HEK293 (cell line): ENCODE data around the gene MEGF10.
A peak's percentile ranks its signal among the peaks of the same experiment; 100 is the strongest.

Experiments
- CTCF ChIP-seq: fragments of 450-650 bp; formaldehyde crosslinking; IDR thresholded peaks from 2 replicates; pipeline ENCODE4 v1.5.1; 2016; ENCODE audit warnings: missing biosample characterization, missing genetic modification characterization
- GLI2 ChIP-seq: fragments of 450-650 bp; formaldehyde crosslinking; IDR thresholded peaks from 2 replicates; pipeline ENCODE4; 2017; ENCODE audit warnings: missing biosample characterization, missing genetic modification characterization, low read depth, borderline replicate concordance
- GLI4 ChIP-seq: fragments of 450-650 bp; formaldehyde crosslinking; IDR thresholded peaks from 2 replicates; pipeline ENCODE4 v1.5.1; 2016; ENCODE audit warnings: missing biosample characterization, missing genetic modification characterization
- INSM2 ChIP-seq: fragments of 450-650 bp; formaldehyde crosslinking; IDR thresholded peaks from 2 replicates; pipeline ENCODE4 v1.5.1; 2016; ENCODE audit warnings: missing biosample characterization, missing genetic modification characterization
- SCRT1 ChIP-seq: fragments of 450-650 bp; formaldehyde crosslinking; IDR thresholded peaks from 2 replicates; pipeline ENCODE4 v1.5.1; 2016; ENCODE audit warnings: missing biosample characterization, missing genetic modification characterization, borderline replicate concordance
- ZNF302 ChIP-seq: fragments of 450-650 bp; formaldehyde crosslinking; IDR thresholded peaks from 2 replicates; pipeline ENCODE4 v1.5.1; 2016; ENCODE audit warnings: missing biosample characterization, missing genetic modification characterization, low read depth
- ZNF544 ChIP-seq: fragments of 450-650 bp; formaldehyde crosslinking; IDR thresholded peaks from 2 replicates; pipeline ENCODE4 v1.5.0; 2017; ENCODE audit warnings: missing biosample characterization, missing genetic modification characterization
- ZNF571 ChIP-seq: fragments of 450-650 bp; formaldehyde crosslinking; IDR thresholded peaks from 2 replicates; pipeline ENCODE4 v1.5.0; 2017; ENCODE audit warnings: missing biosample characterization, missing genetic modification characterization
- TF ChIP-seq, protein P1 (sequence below): fragments of 450-650 bp; IDR thresholded peaks from 2 replicates; pipeline ENCODE4 v1.5.1; 2018; ENCODE audit warnings: missing biosample characterization, missing genetic modification characterization
- TF ChIP-seq, protein P2 (sequence below): fragments of 450-650 bp; formaldehyde crosslinking; conservative IDR thresholded peaks from 2 replicates; pipeline ENCODE4 v1.5.1; 2016; ENCODE audit warnings: low read depth, missing biosample characterization, missing genetic modification characterization
- TF ChIP-seq, protein P3 (sequence below): fragments of 450-650 bp; formaldehyde crosslinking; IDR thresholded peaks from 2 replicates; pipeline ENCODE4 v1.5.1; 2016; ENCODE audit warnings: missing biosample characterization, missing genetic modification characterization

- TF ChIP-seq ZNF571 (tag by site-specific recombination) (no peak), CTCF (tag by site-specific recombination) (no peak), GLI4 (tag by site-specific recombination) (no peak), ZNF544 (tag by site-specific recombination) (no peak), GLI2 (tag by site-specific recombination) (no peak), ZNF302 (tag by site-specific recombination) (no peak), INSM2 (tag by site-specific recombination) (no peak), SCRT1 (tag by site-specific recombination) (0 out of 2 replicates have a peak, but pooled peaks have one; percentile 35)
- TF ChIP-seq, protein P1, sequence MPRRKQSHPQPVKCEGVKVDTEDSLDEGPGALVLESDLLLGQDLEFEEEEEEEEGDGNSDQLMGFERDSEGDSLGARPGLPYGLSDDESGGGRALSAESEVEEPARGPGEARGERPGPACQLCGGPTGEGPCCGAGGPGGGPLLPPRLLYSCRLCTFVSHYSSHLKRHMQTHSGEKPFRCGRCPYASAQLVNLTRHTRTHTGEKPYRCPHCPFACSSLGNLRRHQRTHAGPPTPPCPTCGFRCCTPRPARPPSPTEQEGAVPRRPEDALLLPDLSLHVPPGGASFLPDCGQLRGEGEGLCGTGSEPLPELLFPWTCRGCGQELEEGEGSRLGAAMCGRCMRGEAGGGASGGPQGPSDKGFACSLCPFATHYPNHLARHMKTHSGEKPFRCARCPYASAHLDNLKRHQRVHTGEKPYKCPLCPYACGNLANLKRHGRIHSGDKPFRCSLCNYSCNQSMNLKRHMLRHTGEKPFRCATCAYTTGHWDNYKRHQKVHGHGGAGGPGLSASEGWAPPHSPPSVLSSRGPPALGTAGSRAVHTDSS (tag by site-specific recombination) = no peak
- TF ChIP-seq, protein P2, sequence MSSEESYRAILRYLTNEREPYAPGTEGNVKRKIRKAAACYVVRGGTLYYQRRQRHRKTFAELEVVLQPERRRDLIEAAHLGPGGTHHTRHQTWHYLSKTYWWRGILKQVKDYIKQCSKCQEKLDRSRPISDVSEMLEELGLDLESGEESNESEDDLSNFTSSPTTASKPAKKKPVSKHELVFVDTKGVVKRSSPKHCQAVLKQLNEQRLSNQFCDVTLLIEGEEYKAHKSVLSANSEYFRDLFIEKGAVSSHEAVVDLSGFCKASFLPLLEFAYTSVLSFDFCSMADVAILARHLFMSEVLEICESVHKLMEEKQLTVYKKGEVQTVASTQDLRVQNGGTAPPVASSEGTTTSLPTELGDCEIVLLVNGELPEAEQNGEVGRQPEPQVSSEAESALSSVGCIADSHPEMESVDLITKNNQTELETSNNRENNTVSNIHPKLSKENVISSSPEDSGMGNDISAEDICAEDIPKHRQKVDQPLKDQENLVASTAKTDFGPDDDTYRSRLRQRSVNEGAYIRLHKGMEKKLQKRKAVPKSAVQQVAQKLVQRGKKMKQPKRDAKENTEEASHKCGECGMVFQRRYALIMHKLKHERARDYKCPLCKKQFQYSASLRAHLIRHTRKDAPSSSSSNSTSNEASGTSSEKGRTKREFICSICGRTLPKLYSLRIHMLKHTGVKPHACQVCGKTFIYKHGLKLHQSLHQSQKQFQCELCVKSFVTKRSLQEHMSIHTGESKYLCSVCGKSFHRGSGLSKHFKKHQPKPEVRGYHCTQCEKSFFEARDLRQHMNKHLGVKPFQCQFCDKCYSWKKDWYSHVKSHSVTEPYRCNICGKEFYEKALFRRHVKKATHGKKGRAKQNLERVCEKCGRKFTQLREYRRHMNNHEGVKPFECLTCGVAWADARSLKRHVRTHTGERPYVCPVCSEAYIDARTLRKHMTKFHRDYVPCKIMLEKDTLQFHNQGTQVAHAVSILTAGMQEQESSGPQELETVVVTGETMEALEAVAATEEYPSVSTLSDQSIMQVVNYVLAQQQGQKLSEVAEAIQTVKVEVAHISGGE (tag by site-specific recombination) = no peak
- TF ChIP-seq, protein P3, sequence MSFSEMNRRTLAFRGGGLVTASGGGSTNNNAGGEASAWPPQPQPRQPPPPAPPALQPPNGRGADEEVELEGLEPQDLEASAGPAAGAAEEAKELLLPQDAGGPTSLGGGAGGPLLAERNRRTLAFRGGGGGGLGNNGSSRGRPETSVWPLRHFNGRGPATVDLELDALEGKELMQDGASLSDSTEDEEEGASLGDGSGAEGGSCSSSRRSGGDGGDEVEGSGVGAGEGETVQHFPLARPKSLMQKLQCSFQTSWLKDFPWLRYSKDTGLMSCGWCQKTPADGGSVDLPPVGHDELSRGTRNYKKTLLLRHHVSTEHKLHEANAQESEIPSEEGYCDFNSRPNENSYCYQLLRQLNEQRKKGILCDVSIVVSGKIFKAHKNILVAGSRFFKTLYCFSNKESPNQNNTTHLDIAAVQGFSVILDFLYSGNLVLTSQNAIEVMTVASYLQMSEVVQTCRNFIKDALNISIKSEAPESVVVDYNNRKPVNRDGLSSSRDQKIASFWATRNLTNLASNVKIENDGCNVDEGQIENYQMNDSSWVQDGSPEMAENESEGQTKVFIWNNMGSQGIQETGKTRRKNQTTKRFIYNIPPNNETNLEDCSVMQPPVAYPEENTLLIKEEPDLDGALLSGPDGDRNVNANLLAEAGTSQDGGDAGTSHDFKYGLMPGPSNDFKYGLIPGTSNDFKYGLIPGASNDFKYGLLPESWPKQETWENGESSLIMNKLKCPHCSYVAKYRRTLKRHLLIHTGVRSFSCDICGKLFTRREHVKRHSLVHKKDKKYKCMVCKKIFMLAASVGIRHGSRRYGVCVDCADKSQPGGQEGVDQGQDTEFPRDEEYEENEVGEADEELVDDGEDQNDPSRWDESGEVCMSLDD (tag by site-specific recombination) = no peak
Observed at GRCh38 chr5:127296321-127296720, 5.7 kb downstream of the MEGF10 start.
